NCI-H748 treated with DMSO at 0.1 percent for 48 hours (cell line): ENCODE results near the gene HELB.

Experiments
- DNase-seq: peaks from one replicate; lab custom pipeline; 2025; lab: John Stamatoyannopoulos, UW

Gene HELB

DNA sequence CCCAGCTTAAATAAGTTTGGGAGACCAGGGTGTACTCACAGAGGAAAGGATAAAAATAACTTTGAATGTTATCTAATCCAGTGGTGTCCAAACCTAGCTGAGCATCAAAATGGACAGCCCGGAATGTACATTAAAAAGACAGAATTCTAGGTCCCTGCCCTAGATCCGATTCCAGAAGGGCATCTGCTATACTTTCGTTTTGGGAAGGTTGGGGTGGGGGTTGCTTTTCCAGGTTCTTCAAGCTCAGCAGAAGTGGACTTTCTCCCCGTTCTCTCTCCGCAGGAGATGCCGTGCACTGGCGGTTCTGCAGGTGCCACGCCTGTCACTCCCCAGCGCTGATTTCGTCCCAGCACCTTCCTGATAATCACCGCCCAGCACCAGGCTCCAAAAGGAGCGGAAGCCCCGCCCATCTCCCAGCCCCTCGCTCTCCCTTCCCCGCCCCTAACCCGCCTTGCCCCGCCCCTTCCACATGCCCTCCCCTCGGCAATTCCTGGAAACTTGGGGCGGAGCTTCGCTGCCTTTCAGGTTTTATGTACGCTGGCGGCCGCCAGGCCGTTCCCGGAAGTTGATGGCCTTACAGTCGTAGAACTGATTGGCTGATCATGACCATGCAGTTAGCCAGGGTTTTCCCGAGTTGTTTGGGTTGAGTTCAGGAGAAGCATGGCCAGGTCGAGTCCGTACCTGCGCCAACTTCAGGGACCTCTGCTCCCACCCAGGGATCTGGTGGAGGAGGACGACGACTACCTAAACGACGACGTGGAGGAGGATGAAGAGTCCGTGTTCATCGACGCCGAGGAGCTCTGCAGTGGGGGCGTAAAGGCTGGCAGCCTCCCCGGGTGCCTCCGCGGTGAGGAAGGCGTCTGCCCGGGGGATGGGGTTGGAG lies at the start of gene HELB:
Gene HELB (plus strand): TSS at position 550 of the 883 bp plus-strand sequence. CDS start 111 bp downstream, at position 661.
- DNase-seq, result peak; percentile 93

- no peak for DNase-seq
Measured at GRCh38 chr12:66252771-66253170, 49.5 kb upstream of the HELB start.

DNA sequence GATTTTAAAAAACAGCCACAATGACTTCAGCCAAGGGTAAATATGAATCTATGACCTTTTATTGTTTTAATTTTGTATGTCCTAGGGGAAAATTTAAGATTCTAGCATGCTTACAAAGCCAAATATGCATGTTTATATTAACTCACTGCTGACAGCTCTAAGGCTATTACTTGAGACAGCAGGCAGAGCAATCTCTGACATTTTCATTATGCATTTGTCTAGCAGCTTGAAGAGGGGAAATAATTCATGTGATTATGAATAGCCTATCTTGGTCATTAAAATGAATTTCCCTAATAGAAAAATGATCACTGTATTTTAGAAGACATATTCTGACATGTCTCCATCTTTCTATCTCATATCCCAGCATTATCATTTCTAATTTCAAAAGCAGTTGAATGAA lies 46.6 kb upstream of the HELB start:
- no peak for DNase-seq

DNA sequence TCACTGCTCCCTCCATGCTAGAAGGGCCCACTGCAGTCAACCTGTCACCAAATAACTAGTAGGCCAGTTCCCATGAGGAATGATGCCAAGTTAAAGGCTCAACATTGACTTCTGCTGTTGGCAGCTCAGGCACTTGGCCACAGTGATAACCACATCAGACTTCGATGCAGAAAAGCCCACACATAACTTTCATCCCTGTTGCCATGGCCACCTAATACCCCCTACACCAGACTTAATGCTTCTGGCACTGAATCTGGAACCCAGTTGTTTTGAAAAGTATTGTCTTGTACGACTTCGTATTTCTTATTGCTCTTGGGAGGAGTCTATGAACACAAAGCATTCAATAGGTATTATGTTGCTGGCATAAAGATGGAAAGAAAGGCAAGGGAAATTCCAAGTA lies 44.3 kb upstream of the HELB start:
- DNase-seq, result no peak

DNA sequence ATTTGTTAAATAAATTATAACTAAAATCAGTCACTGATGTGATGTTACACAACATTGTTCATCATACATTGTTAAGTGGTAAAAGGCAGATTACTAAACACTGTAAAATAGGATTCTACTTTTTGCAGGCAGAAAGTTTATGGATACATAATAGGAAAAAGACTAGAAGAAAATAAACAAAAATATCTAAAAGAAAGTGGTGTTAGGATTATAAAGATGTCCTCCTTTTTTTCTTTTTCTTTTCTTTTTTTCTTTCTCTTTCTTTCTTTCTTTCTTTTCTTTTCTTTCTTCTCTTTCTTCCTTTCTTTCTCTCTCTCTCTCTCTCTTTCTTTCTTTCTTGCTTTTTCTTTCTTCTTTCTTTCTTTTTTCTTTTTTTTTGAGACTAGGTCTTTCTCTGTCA lies 39.6 kb upstream of the HELB start:
- no peak for DNase-seq

- DNase-seq, result no peak
Measured at GRCh38 chr12:66268562-66268961, 33.7 kb upstream of the HELB start.

- no peak for DNase-seq
Measured at GRCh38 chr12:66269142-66269541, 33.2 kb upstream of the HELB start.

GRCh38 chr12:66269757-66270383 lies 32.4 kb upstream of the HELB start:
- peak; percentile 19 for DNase-seq

DNA sequence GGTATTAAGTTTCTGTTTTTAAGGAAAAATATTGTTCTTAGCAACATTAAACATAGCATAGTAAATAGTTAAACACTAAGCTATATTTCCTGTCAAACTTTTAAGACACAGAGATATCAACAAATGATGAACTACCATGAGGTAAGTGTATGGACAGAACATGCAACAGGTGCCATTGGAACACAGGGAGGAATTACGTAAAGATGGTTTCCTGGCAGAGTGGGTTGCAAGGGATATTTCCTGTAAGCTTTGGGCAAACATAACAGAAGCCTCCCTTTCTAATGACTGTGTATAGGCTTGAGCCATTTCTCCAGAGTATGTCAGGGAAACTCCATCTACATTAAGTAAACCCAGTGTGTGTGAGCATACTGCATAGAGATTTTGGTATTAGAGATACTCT lies 31.7 kb upstream of the HELB start:
- DNase-seq, result no peak

DNA sequence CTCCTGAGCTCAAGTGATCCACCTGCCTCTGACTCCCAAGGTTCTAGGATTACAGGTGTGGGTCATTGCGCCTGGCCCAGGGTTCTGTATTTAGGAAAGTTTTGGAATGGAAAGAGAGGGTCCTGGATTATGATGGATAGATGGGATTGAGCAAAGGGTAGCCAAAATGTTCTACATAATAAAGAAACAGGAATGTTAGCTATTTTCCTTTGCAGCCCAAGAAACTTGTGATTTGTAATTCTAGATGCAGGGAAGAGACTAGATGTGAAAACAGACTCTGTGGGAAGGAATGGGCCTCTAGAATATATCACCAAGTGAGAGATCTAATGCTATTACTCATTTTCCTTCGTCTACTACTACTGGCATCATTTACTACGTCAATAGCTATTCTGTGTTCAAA lies 29.6 kb upstream of the HELB start:
- no peak for DNase-seq

DNA sequence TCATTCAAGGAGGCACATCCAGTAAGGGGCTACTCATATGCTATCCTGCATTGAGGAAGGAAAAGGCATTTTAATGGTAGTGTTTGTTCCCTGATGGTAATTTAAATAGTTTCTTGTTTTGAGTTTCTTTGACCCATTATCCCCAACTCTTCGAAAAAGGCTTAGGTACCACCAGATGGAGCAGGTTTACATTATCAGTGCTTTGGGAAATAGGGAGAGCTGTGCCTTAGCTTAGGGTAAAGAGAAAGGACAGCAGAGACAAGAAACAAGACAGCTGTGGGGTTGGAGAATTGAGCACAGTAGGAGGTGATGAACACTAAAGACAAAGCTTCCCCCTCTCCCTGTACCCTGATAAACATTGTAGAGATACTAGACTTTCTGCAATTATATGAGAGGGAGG lies 29.1 kb upstream of the HELB start:
- no peak for DNase-seq

GRCh38 chr12:66275040-66275439 lies 27.3 kb upstream of the HELB start:
- no peak for DNase-seq

- no peak for DNase-seq
Measured at GRCh38 chr12:66279123-66279712, 23.1 kb upstream of the HELB start.

DNA sequence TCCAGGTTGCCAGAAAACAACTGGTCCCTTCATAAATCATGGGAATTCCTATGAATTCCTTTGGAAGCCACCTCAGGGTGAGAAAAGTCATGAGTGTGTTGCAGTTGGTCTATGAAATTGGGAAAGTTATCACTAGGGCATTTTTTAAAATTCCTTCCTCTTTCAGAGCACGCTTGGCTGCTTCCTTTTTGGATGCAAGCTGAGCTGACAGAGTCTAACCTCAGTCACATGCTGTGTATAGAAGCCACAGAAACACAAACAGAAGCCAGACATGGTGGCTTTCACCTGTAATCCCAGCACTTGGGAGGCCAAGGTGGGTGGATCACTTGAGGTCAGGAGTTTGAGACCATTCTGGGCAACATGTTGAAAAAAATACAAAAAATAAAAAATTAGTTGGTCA lies 21.7 kb upstream of the HELB start:
- no peak for DNase-seq

DNA sequence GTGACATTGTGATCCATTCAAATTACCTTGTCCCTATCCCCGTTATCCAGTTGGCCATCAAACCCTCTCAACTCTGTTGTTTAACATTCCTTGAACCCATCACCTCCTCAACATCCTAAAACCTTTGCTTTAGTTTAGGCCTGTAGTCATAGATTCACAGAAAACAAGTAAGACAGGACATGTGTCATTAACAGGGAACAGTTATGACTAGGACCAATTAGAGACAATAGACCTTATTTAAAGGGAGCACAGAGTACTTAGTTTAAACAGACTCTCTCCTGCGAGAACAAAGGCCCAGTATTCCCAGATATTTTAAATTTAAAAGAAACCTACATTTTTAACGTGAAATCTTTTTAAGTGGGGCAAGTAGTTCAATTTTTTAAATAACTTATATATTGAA lies 20.0 kb upstream of the HELB start:
- DNase-seq, result no peak

GRCh38 chr12:66287275-66287674 lies 15.0 kb upstream of the HELB start:
- no peak for DNase-seq

DNA sequence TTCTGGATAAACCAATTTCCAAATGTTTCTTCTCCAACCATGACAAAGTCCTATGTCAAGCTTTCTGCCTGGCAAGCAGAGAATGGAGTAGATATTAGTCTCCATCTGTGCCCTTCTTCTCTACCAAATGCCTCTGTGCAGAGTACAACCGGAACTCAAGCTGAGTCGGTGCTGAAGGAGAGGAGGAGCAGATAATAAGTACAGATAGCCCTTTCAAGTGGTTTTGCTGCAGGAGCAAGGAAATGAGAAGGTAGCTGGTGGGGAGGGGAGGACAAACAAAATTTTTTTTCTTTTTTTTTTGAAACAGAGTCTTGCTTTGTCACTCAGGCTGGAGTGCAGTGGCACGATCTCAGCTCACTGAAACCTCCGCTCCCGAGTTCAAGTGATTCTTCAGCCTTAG lies 14.2 kb upstream of the HELB start:
- no peak for DNase-seq

- no peak for DNase-seq
Measured at GRCh38 chr12:66289485-66289884, 12.8 kb upstream of the HELB start.

DNA sequence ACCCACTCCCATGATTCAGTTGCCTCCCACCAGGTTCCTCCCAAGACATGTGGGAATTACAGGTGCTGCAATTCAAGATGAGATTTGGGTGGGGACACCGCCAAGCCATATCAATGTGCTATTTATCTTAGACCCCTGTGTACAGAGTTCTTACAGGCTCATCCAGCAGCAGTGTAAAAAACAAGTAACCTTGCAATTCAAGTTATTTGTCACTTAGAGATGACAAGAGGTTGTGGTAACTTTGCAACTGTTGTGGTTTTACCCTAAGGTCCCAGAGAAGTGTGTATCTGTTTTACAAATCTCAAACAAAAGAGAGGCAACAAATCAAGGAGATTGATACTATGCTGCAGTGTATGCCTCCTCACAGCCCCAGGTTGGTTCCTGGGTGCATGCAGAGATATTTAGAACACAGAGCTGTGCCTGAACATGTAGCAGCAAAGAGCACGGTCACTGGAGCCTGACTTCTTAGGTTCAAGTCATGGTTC lies 11.5 kb upstream of the HELB start:
- DNase-seq, result no peak

- DNase-seq, result no peak
Measured at GRCh38 chr12:66296176-66296683, 6.1 kb upstream of the HELB start.

DNA sequence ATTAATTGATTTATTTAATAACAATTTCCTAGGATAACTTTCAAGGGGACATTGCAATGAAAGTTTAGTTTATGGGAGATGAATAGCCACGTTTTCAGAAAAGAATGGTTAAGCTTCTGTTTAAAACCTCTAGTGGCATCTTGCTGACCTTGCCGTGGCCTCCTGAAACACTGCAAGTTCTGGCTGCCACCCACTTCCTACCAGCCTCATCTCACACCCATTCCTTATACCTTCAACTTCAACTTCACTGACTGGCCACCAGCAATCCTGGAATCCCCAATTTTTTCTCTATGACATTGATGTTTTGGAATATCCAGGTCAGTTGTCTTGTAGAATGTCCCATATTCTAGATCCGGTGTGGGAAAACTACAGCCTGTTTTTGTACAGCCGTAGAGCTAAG lies 5.2 kb upstream of the HELB start:
- no peak for DNase-seq

GRCh38 chr12:66297923-66298322 lies 4.4 kb upstream of the HELB start:
- DNase-seq, result no peak

GRCh38 chr12:66302827-66303169 lies 505 bp downstream of the HELB start:
- DNase-seq, result no peak
